GM12878 (cell line): ENCODE data around the gene ADAM15. TPM values are rescaled to one million over a fixed set of nuclear protein-coding genes. Genes with fewer than 3 reads are reported as not detected.

Experiments
- ATAC-seq: fragments of 200-7000 bp; cut with Tn5 transposase; 3 replicates; pipeline ENCODE4 v1.9.1; 2020; ENCODE audit warnings: mild to moderate bottlenecking, moderate library complexity
- BruUV-seq: library from RNA; stranded (reverse); fragments of 400-500 nt; replicated peaks from 2 replicates; lab custom pipeline; 2021; lab: Mats Ljungman, UMichigan
- CTCF ChIA-PET: fragments of 300-600 bp; sonication (Branson Sonifier 250); formaldehyde crosslinking; extraction: SDS; loops from one replicate; lab custom pipeline; 2021; ENCODE audit warnings: inconsistent platforms; lab: Yijun Ruan, JAX
- POLR2A ChIA-PET: fragments of 350-600 bp; formaldehyde crosslinking; extraction: SDS; loops from one replicate; lab custom pipeline; 2021; ENCODE audit warnings: inconsistent platforms; lab: Charles Lee
- RAD21 ChIA-PET: fragments of 300-600 bp; sonication (Branson Sonifier 250); formaldehyde crosslinking; loops from one replicate; lab custom pipeline; 2023; ENCODE audit warnings: antibody characterized with exemption; ENCODE audit not compliant: unreplicated experiment; lab: Charles Lee
- SMC1A ChIA-PET: fragments of 300-600 bp; sonication (Branson Sonifier 250); formaldehyde crosslinking; loops from one replicate; lab custom pipeline; 2023; ENCODE audit not compliant: unreplicated experiment, uncharacterized antibody; lab: Charles Lee
- DNase-seq: peaks from one replicate; pipeline ENCODE4 v3.0.0-alpha.2; 2011; ENCODE audit warnings: low read depth, low spot score
- FAIRE-seq: peaks from 3 replicates; lab custom pipeline; 2011; peaks lifted over from hg19 to GRCh38; lab: Jason Lieb, UNC
- H2AFZ ChIP-seq: 2 replicates; pipeline ENCODE4 v1.6.0; 2011; ENCODE audit warnings: low read depth, low read length, control low read depth; ENCODE audit not compliant: control insufficient read depth
- H3K27ac ChIP-seq: 2 replicates; pipeline ENCODE4 v1.5.1; 2011; ENCODE audit warnings: control low read depth; ENCODE audit not compliant: control insufficient read depth, insufficient read depth
- H3K27me3 ChIP-seq, 2 experiments: replicated peaks in 1 of 2; 2 replicates each; pipeline versions ENCODE4 v1.6.0 to v1.6.1; 2011; ENCODE audit warnings: low read length in 1 of 2; ENCODE audit not compliant: control insufficient read depth in 2 of 2, insufficient read depth in 2 of 2
- H3K36me3 ChIP-seq, 2 experiments: 2 replicates each; pipeline ENCODE4 v1.5.1; 2011; ENCODE audit warnings: low read length in 1 of 2; ENCODE audit not compliant: control insufficient read depth in 2 of 2, insufficient read depth in 2 of 2
- H3K4me1 ChIP-seq: 2 replicates; pipeline ENCODE4 v1.6.1; 2011; ENCODE audit warnings: mild to moderate bottlenecking, low read length, moderate library complexity, mixed read lengths; ENCODE audit not compliant: control insufficient read depth, insufficient read depth
- H3K4me2 ChIP-seq: 2 replicates; pipeline ENCODE4 v1.6.0; 2011; ENCODE audit warnings: control low read depth; ENCODE audit not compliant: control insufficient read depth, insufficient read depth
- H3K4me3 ChIP-seq: fragments of 200-600 bp; sonication (generic); 2 replicates; pipeline ENCODE4 v1.5.1; 2016
- H3K79me2 ChIP-seq: 2 replicates; pipeline ENCODE4 v1.6.0; 2011; ENCODE audit warnings: low read length; ENCODE audit not compliant: control insufficient read depth, insufficient read depth
- H3K9ac ChIP-seq: 2 replicates; pipeline ENCODE4 v1.8.0; 2011; ENCODE audit warnings: low read length, control low read depth, mixed read lengths; ENCODE audit not compliant: control insufficient read depth, insufficient read depth
- H3K9me3 ChIP-seq: replicated peaks from 3 replicates; pipeline ENCODE4 v1.5.1; 2011; ENCODE audit warnings: mild to moderate bottlenecking, low read length; ENCODE audit not compliant: control insufficient read depth, insufficient read depth
- H4K20me1 ChIP-seq: 2 replicates; pipeline ENCODE4 v1.6.0; 2011; ENCODE audit not compliant: control insufficient read depth, insufficient read depth
- BMI1 ChIP-seq: fragments of 450-650 bp; IDR thresholded peaks from 2 replicates; pipeline ENCODE4 v1.6.1; 2016; ENCODE audit warnings: mild to moderate bottlenecking, moderate library complexity, borderline replicate concordance
- ELK1 ChIP-seq: IDR thresholded peaks from 2 replicates; pipeline ENCODE4 v1.6.1; 2012; ENCODE audit warnings: low read depth, low read length, improper control_type of control experiment
- HDAC6 ChIP-seq: fragments of 200-600 bp; sonication (generic); IDR thresholded peaks from one replicate; pipeline ENCODE4 v1.8.0; 2017; ENCODE audit warnings: antibody characterized with exemption; ENCODE audit not compliant: unreplicated experiment
- IKZF2 ChIP-seq, 2 experiments: fragments of 450-650 bp; IDR thresholded peaks; 2 replicates each; pipeline ENCODE4 v1.6.1; 2017; ENCODE audit warnings: mild to moderate bottlenecking in 2 of 2, moderate library complexity in 2 of 2
- IRF5 ChIP-seq: fragments of 450-650 bp; IDR thresholded peaks from 2 replicates; pipeline ENCODE4 v1.6.1; 2017; ENCODE audit warnings: borderline replicate concordance
- MTA2 ChIP-seq: fragments of 450-650 bp; IDR thresholded peaks from 2 replicates; pipeline ENCODE4 v1.6.1; 2016; ENCODE audit warnings: low read depth, mild to moderate bottlenecking, moderate library complexity
- NFIC ChIP-seq: IDR thresholded peaks from 2 replicates; pipeline ENCODE4 v1.6.1; 2012; ENCODE audit warnings: low read depth, mild to moderate bottlenecking, inconsistent platforms, low read length, moderate library complexity
- NRF1 ChIP-seq: conservative IDR thresholded peaks from 2 replicates; pipeline ENCODE4 v1.6.1; 2011; ENCODE audit warnings: mild to moderate bottlenecking, low read depth, low read length, improper control_type of control experiment
- POU2F2 ChIP-seq: IDR thresholded peaks from 3 replicates; pipeline ENCODE4 v1.6.1; 2011; ENCODE audit warnings: low read depth, mild to moderate bottlenecking, low read length, borderline replicate concordance
- RB1 ChIP-seq: fragments of 450-650 bp; formaldehyde crosslinking; IDR thresholded peaks from 2 replicates; pipeline ENCODE4 v1.6.1; 2017; ENCODE audit warnings: mild to moderate bottlenecking, borderline replicate concordance
- SMAD5 ChIP-seq: IDR thresholded peaks from 2 replicates; pipeline ENCODE4 v1.6.1; 2016; ENCODE audit warnings: antibody characterized with exemption, low read depth
- STAT1 ChIP-seq: fragments of 450-650 bp; conservative IDR thresholded peaks from 2 replicates; pipeline ENCODE4 v1.6.1; 2014; ENCODE audit warnings: antibody characterized with exemption, mild to moderate bottlenecking
- TARDBP ChIP-seq: IDR thresholded peaks from 2 replicates; pipeline ENCODE4 v1.6.1; 2016; ENCODE audit warnings: borderline replicate concordance
- USF1 ChIP-seq: IDR thresholded peaks from 2 replicates; pipeline ENCODE4 v1.6.1; 2011; ENCODE audit warnings: borderline replicate concordance, low read depth, mild to moderate bottlenecking, moderate library complexity, mixed read lengths, low read length; ENCODE audit not compliant: insufficient read depth; ENCODE audit errors: extremely low read length
- ZBED1 ChIP-seq: IDR thresholded peaks from 2 replicates; pipeline ENCODE4 v1.6.1; 2016; ENCODE audit warnings: borderline replicate concordance
- ZNF217 ChIP-seq: fragments of 450-650 bp; IDR thresholded peaks from 2 replicates; pipeline ENCODE4 v1.6.1; 2017; ENCODE audit warnings: antibody characterized with exemption, mild to moderate bottlenecking
- WGBS: methylation state at CpG from one replicate; pipeline ENCODE4 v1.1.6; 2016; ENCODE audit warnings: low lambda C conversion rate; ENCODE audit not compliant: insufficient replicate concordance, insufficient coverage; ENCODE audit errors: missing lambda C conversion rate; 5-methylcytosine and 5-hydroxymethylcytosine counted together
- in situ Hi-C: fragments of 300-500 bp; cut with MboI; formaldehyde crosslinking; loops from 9 replicates; pipeline ENCODE4 v1.14.3; 2018; ENCODE audit warnings: mixed read lengths
- intact Hi-C: fragments of 100-400 bp; cut with micrococcal nuclease; formaldehyde crosslinking; loops from one replicate; pipeline ENCODE4 v1.14.2; 2022; ENCODE audit not compliant: unreplicated experiment
- polyA plus RNA-seq, 11 experiments: library from polyadenylated mRNA; depleted of rRNA in 4 of 11; unstranded in 6 of 11; stranded (reverse) in 5 of 11; fragments of >200 nt; fragmentation: Nextera tagmentation in 4 of 11; fragmentation: Illumina TruSeq in 1 of 11; extraction: Ambion mirVana in 4 of 11; extraction: Trizol in 1 of 11; gene quantifications; 1 replicate in 1 of 11; 2 replicates in 10 of 11; pipeline versions ENCODE4 v1.2.1 to v1.2.3, GENCODE V29; 2011 to 2016; ENCODE audit warnings: inconsistent platforms in 2 of 11, missing spikeins in 2 of 11, low read depth in 1 of 11
- total RNA-seq, 4 experiments: library from RNA; depleted of rRNA in 3 of 4; stranded (reverse); fragments of >200 nt in 3 of 4; fragmentation: Illumina TruSeq in 1 of 4; extraction: Trizol in 1 of 4; gene quantifications; 2 replicates each; pipeline versions ENCODE4 v1.2.1 to v1.2.3, GENCODE V29; 2013 to 2021

Gene ADAM15
- total and polyA plus RNA-seq, 10 of the 15 experiments (the other 5 are each of a cell fraction or from before 2014, with no cell fraction given): 0.29 to 38.8 (median 14.7) TPM

- no peak overlapping the region for H3K4me3 ChIP-seq
- no peak overlapping the region for H2AFZ ChIP-seq
- 10% methylated on average over 5 of the region's 5 CpGs for WGBS
- SMC1A ChIA-PET: no interaction called here
- H3K9ac ChIP-seq: no peak overlapping the region
- no peaks in the 10 kb centered on the region for H4K20me1 ChIP-seq
- BruUV-seq: no TSS peak
- POLR2A ChIA-PET: no interaction called here
- no peaks in the 10 kb centered on the region; a peak in 1 of 4 replicates for H3K27me3 ChIP-seq
- no peak; the same call in 2 of the 3 replicates for ATAC-seq
- CTCF ChIA-PET: interaction anchor here (1.2 to 2.8 kb wide), 3 partner anchors 26 to 170 kb away, joined by 3 to 9 read pairs (median 3); partner anchors contain the start of gene ADAM15
- H3K4me1 ChIP-seq: no peaks in the 10 kb centered on the region
- no peak for FAIRE-seq
- DNase-seq: no peak
- H3K27ac ChIP-seq: no peak overlapping the region
- no peak for TF ChIP-seq USF1
- no peak for TF ChIP-seq STAT1
- TF ChIP-seq IKZF2 (IDR thresholded peaks at IDR 0.05): no peak
- no peak for TF ChIP-seq NFIC
- H3K36me3 ChIP-seq: no peaks in the 10 kb centered on the region
- intact Hi-C loops: no loop called here
- no peaks in the 10 kb centered on the region for H3K79me2 ChIP-seq
- RAD21 ChIA-PET: interaction anchor here (1.6 kb wide), 1 partner anchor 20 kb away, joined by 5 read pairs; no protein-coding TSS in a partner anchor
- no peak overlapping the region for H3K4me2 ChIP-seq
- in situ Hi-C loops: no loop called here
- H3K9me3 ChIP-seq: no peaks in the 10 kb centered on the region
Measured at GRCh38 chr1:155023627-155024026, 27.5 kb upstream of the ADAM15 start.

GRCh38 chr1:155024315-155024714 is 26.8 kb upstream of the ADAM15 start:
- in situ Hi-C loops (no loop called here), intact Hi-C loops (no loop called here)
- ATAC-seq (no peak), FAIRE-seq (no peak), DNase-seq (no peak)
- H2AFZ ChIP-seq: no peak overlapping the region
- BruUV-seq: no TSS peak
- no peaks in the 10 kb centered on the region for H3K36me3 ChIP-seq
- POLR2A ChIA-PET: no interaction called here
- no peak overlapping the region for H3K4me2 ChIP-seq
- H3K4me3 ChIP-seq: no peak overlapping the region
- H3K9ac ChIP-seq: no peak overlapping the region
- RAD21 ChIA-PET: no interaction called here
- H4K20me1 ChIP-seq: no peaks in the 10 kb centered on the region
- H3K4me1 ChIP-seq: no peaks in the 10 kb centered on the region
- no peaks in the 10 kb centered on the region for H3K79me2 ChIP-seq
- no peaks in the 10 kb centered on the region; a peak in 1 of 4 replicates for H3K27me3 ChIP-seq
- H3K9me3 ChIP-seq: no peaks in the 10 kb centered on the region
- SMC1A ChIA-PET: no interaction called here
- H3K27ac ChIP-seq: no peak overlapping the region
- TF ChIP-seq RB1: no peak
- TF ChIP-seq TARDBP: no peak
- no peak for TF ChIP-seq MTA2
- TF ChIP-seq NRF1: no peak
- no peak for TF ChIP-seq ELK1
- no peak for TF ChIP-seq BMI1
- no peak for TF ChIP-seq HDAC6
- no peak for TF ChIP-seq POU2F2
- no peak for TF ChIP-seq ZNF217
- TF ChIP-seq SMAD5: no peak
- no peak for TF ChIP-seq ZBED1
- TF ChIP-seq IRF5: no peak
- TF ChIP-seq, all 136 proteins: peak for 0
- WGBS: 60% methylated on average over 9 of the region's 9 CpGs
- CTCF ChIA-PET: interaction anchor here (0.8 kb wide), 1 partner anchor 19 kb away, joined by 4 read pairs; no protein-coding TSS in a partner anchor
